Keratinocyte (primary cell): Measurements from ENCODE around the gene LUZP1. TPM values are rescaled to one million over a fixed set of nuclear protein-coding genes. Genes with fewer than 3 reads are reported as not detected.

ENCODE experiments used
- DNase-seq: peaks from one replicate; pipeline ENCODE4 v3.0.0-alpha.2; 2011; ENCODE audit warnings: low read depth, missing footprints, low spot score
- FAIRE-seq: peaks from 2 replicates; lab custom pipeline; 2011; peaks lifted over from hg19 to GRCh38; lab: Jason Lieb, UNC
- H2AFZ ChIP-seq: 2 replicates; pipeline ENCODE4 v1.6.0; 2012; ENCODE audit warnings: low read length, control low read depth, inconsistent platforms; ENCODE audit not compliant: control insufficient read depth
- H3K27ac ChIP-seq: 2 replicates; pipeline ENCODE4 v1.5.1; 2011; ENCODE audit warnings: low read length; ENCODE audit not compliant: control insufficient read depth, insufficient read depth
- H3K27me3 ChIP-seq: 3 replicates; pipeline ENCODE4 v1.6.0; 2011; ENCODE audit warnings: low read length; ENCODE audit not compliant: control insufficient read depth, insufficient read depth; ENCODE audit errors: extremely low read depth
- H3K36me3 ChIP-seq, 2 experiments: 2 replicates in 1 of 2; 3 replicates in 1 of 2; pipeline ENCODE4 v1.5.1; 2011; ENCODE audit warnings: low read length in 2 of 2, mild to moderate bottlenecking in 1 of 2; ENCODE audit not compliant: control insufficient read depth in 2 of 2, insufficient read depth in 2 of 2; ENCODE audit errors: extremely low read depth in 1 of 2
- H3K4me1 ChIP-seq: 3 replicates; pipeline ENCODE4 v1.5.1; 2011; ENCODE audit warnings: low read length; ENCODE audit not compliant: control insufficient read depth, insufficient read depth; ENCODE audit errors: extremely low read depth
- H3K4me2 ChIP-seq: 3 replicates; pipeline ENCODE4 v1.6.0; 2011; ENCODE audit warnings: low read depth, low read length; ENCODE audit not compliant: control insufficient read depth, insufficient read depth; ENCODE audit errors: extremely low read depth
- H3K4me3 ChIP-seq, 3 experiments: fragments of 200-600 bp in 1 of 3; sonication (generic) in 1 of 3; 2 replicates in 2 of 3; 3 replicates in 1 of 3; pipeline ENCODE4 v1.5.1; 2011 to 2016; ENCODE audit warnings: low read length in 3 of 3, mild to moderate bottlenecking in 3 of 3, control low read depth in 2 of 3, inconsistent platforms in 1 of 3, low read depth in 1 of 3, mixed read lengths in 1 of 3, mixed run types in 1 of 3, moderate library complexity in 1 of 3; ENCODE audit not compliant: control insufficient read depth in 2 of 3, insufficient read depth in 2 of 3; ENCODE audit errors: extremely low read depth in 1 of 3
- H3K79me2 ChIP-seq: 2 replicates; pipeline ENCODE4 v1.6.0; 2012; ENCODE audit warnings: low read length; ENCODE audit not compliant: control insufficient read depth, insufficient read depth
- H3K9ac ChIP-seq: 3 replicates; pipeline ENCODE4 v1.6.0; 2011; ENCODE audit warnings: low read length; ENCODE audit not compliant: control insufficient read depth, insufficient read depth; ENCODE audit errors: extremely low read depth
- H3K9me1 ChIP-seq: 3 replicates; pipeline ENCODE4 v1.6.0; 2011; ENCODE audit warnings: low read length; ENCODE audit not compliant: control insufficient read depth, insufficient read depth; ENCODE audit errors: extremely low read depth
- H3K9me3 ChIP-seq: 2 replicates; pipeline ENCODE4 v1.5.1; 2012; ENCODE audit warnings: low read depth, low read length; ENCODE audit not compliant: control insufficient read depth
- H4K20me1 ChIP-seq: 3 replicates; pipeline ENCODE4 v1.6.0; 2011; ENCODE audit warnings: low read length; ENCODE audit not compliant: control insufficient read depth, insufficient read depth; ENCODE audit errors: extremely low read depth
- EZH2 ChIP-seq: IDR thresholded peaks from one replicate; pipeline ENCODE4 v1.6.1; 2012; ENCODE audit warnings: inconsistent platforms, mild to moderate bottlenecking, low read length, moderate library complexity
- dilution Hi-C: fragments of 300-500 bp; cut with MboI; formaldehyde crosslinking; loops from one replicate; pipeline ENCODE4 v1.7.0; 2020; ENCODE audit warnings: low sequenced_read_pairs; ENCODE audit not compliant: extremely low pct_ligation_motif_present
- polyA plus RNA-seq, 5 experiments: library from polyadenylated mRNA; depleted of rRNA in 3 of 5; stranded (reverse) in 3 of 5; stranded (forward) in 1 of 5; unstranded in 1 of 5; fragments of >200 nt; gene quantifications; 1 replicate in 1 of 5; 2 replicates in 3 of 5; 3 replicates in 1 of 5; pipeline versions ENCODE4 v1.2.1 to v1.2.3, GENCODE V29; 2011 to 2012; ENCODE audit warnings: missing spikeins in 2 of 5, low read depth in 1 of 5, low replicate concordance in 1 of 5
- TF ChIP-seq, protein P1 (sequence below), 3 experiments: IDR thresholded peaks in 1 of 3; conservative IDR thresholded peaks in 1 of 3; optimal IDR thresholded peaks in 1 of 3; 2 replicates in 2 of 3; 3 replicates in 1 of 3; pipeline versions ENCODE3 to v1.5.1; 2011; ENCODE audit warnings: low read length in 3 of 3, mild to moderate bottlenecking in 3 of 3, moderate library complexity in 2 of 3, control low read depth in 1 of 3, inconsistent platforms in 1 of 3; ENCODE audit not compliant: insufficient read depth in 2 of 3; ENCODE audit errors: extremely low read depth in 1 of 3

The LUZP1 gene
- polyA plus RNA-seq, 1 donor (not counting 4 experiments of a cell fraction or from before 2014, with no cell fraction given): 52.5 TPM

- H2AFZ ChIP-seq: no peak overlapping the region
- H3K9me3 ChIP-seq: no peaks in the 10 kb centered on the region
- H3K4me2 ChIP-seq: no peak overlapping the region
- no peak overlapping the region for H3K27ac ChIP-seq
- TF ChIP-seq EZH2: no peak
- TF ChIP-seq, protein P1, sequence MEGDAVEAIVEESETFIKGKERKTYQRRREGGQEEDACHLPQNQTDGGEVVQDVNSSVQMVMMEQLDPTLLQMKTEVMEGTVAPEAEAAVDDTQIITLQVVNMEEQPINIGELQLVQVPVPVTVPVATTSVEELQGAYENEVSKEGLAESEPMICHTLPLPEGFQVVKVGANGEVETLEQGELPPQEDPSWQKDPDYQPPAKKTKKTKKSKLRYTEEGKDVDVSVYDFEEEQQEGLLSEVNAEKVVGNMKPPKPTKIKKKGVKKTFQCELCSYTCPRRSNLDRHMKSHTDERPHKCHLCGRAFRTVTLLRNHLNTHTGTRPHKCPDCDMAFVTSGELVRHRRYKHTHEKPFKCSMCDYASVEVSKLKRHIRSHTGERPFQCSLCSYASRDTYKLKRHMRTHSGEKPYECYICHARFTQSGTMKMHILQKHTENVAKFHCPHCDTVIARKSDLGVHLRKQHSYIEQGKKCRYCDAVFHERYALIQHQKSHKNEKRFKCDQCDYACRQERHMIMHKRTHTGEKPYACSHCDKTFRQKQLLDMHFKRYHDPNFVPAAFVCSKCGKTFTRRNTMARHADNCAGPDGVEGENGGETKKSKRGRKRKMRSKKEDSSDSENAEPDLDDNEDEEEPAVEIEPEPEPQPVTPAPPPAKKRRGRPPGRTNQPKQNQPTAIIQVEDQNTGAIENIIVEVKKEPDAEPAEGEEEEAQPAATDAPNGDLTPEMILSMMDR (optimal IDR thresholded peaks at IDR 0.05 in 1 of 3, IDR thresholded peaks at IDR 0.05 in 1 of 3, conservative IDR thresholded peaks at IDR 0.05 in 1 of 3; ENCODE audit: extremely low read depth in 1 of 3, insufficient read depth in 2 of 3, low read length in 3 of 3): no peak
- H3K27me3 ChIP-seq: no peaks in the 10 kb centered on the region
- peaks cover 70% of the 10 kb centered on the region for H3K79me2 ChIP-seq
- H3K4me1 ChIP-seq: peaks cover 48% of the 10 kb centered on the region
- no peak overlapping the region for H3K9ac ChIP-seq
- no peak for FAIRE-seq
- peaks cover 15 to 24% of the 10 kb centered on the region in 2 experiments for H3K36me3 ChIP-seq
- peaks cover 7% of the 10 kb centered on the region for H3K9me1 ChIP-seq
- dilution Hi-C loops: loop anchor here (5.0 kb wide), 1 partner anchor 72 kb away; no protein-coding TSS in a partner anchor
- H4K20me1 ChIP-seq: peaks cover 3% of the 10 kb centered on the region
- DNase-seq: no peak
- no peak overlapping the region for H3K4me3 ChIP-seq
Observed at GRCh38 chr1:23110391-23110790, 58.3 kb downstream of the LUZP1 start.

DNA sequence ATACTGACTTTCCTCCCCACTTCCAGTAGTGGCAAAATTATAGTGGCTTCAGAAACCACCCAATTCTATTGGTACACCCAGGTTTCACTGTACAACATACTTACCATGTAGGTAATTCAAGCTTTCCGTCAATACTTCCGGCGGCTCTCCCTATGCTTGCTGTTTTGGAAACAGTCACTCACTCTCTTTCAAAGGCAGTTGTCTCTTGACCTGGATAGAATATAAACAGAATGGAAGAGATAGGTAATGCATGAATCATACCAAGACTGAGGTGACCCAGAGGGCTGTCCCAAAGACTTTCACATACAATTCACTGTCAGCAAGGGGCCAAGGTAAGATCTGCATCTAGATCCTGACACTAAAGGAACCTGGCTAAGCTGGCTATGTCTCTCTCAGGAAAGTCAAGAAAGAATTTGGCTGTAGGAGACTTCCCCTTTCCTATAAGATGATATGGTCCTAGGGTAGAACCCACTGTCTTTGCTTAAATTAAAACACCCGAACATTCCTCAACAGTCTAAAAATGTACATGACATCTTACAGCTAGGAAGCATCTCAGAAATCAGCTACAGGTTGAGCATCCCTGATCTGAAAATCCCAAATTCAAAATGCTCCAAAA is 59.6 kb downstream of the LUZP1 start:
- Histone ChIP-seq H3K27ac (no peak overlapping the region), H4K20me1 (peaks cover 3% of the 10 kb centered on the region), H3K9me1 (peaks cover 7% of the 10 kb centered on the region), H3K27me3 (no peaks in the 10 kb centered on the region), H3K36me3 (peaks cover 17 to 34% of the 10 kb centered on the region in 2 experiments), H3K4me3 (no peak overlapping the region), H2AFZ (no peak overlapping the region), H3K79me2 (peaks cover 68% of the 10 kb centered on the region), H3K9me3 (no peaks in the 10 kb centered on the region), H3K4me2 (no peak overlapping the region), H3K9ac (no peak overlapping the region), H3K4me1 (peaks cover 39% of the 10 kb centered on the region)
- DNase-seq (no peak), FAIRE-seq (no peak)
- TF ChIP-seq, protein P1 (optimal IDR thresholded peaks at IDR 0.05 in 1 of 3, IDR thresholded peaks at IDR 0.05 in 1 of 3, conservative IDR thresholded peaks at IDR 0.05 in 1 of 3; ENCODE audit: extremely low read depth in 1 of 3, insufficient read depth in 2 of 3, low read length in 3 of 3): no peak
- no peak for TF ChIP-seq EZH2
- dilution Hi-C loops: no loop called here
